Measurements from ENCODE around the gene BCAM.
"Not testable (repeated sequence)": the region's sequence is repeated elsewhere in the genome, so short reads cannot be mapped to it uniquely, and the experiment has no call there.

DNA sequence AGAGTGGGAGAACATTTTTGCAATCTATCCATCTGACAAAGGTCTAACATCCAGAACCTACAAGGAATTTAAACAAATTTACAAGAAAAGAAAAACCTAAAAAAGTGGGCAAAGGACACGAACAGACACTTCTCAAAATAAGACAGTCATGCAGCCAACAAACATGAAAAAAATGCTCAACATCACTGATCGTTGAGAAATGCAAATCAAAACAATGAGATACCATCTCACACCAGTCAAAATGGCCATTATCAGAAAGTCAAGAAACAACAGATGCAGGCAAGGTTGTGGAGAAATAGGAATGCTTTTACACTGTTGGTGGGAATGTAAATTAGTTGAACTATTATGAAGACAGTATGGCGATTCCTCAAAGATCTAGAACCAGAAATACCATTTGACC lies 52.7 kb downstream of the BCAM start:
- not testable (repeated sequence) for TF ChIP-seq JUND (IDR thresholded peaks at IDR 0.05; ENCODE audit: low read depth, low read length); ZNF274 (IDR thresholded peaks at IDR 0.05; ENCODE audit: insufficient read depth, insufficient read length); SUZ12 (IDR thresholded peaks at IDR 0.05; ENCODE audit: unreplicated experiment); ZNF622 (IDR thresholded peaks at IDR 0.05); CBX3 (IDR thresholded peaks at IDR 0.05; ENCODE audit: borderline replicate concordance, low read depth); ZNF384 (IDR thresholded peaks at IDR 0.05; ENCODE audit: borderline replicate concordance, low read depth, low read length); YY1 (IDR thresholded peaks at IDR 0.05; ENCODE audit: low read depth, low read length); ESRRA (IDR thresholded peaks at IDR 0.05; ENCODE audit: low read length); FOS (IDR thresholded peaks at IDR 0.05; ENCODE audit: borderline replicate concordance, extremely low read depth, insufficient read length); CHD1 (IDR thresholded peaks at IDR 0.05; ENCODE audit: low read depth, low read length); CREB1 (IDR thresholded peaks at IDR 0.05; ENCODE audit: low read depth); SMC3 (IDR thresholded peaks at IDR 0.05; ENCODE audit: borderline replicate concordance, low read length)
- TF ChIP-seq, protein P1, sequence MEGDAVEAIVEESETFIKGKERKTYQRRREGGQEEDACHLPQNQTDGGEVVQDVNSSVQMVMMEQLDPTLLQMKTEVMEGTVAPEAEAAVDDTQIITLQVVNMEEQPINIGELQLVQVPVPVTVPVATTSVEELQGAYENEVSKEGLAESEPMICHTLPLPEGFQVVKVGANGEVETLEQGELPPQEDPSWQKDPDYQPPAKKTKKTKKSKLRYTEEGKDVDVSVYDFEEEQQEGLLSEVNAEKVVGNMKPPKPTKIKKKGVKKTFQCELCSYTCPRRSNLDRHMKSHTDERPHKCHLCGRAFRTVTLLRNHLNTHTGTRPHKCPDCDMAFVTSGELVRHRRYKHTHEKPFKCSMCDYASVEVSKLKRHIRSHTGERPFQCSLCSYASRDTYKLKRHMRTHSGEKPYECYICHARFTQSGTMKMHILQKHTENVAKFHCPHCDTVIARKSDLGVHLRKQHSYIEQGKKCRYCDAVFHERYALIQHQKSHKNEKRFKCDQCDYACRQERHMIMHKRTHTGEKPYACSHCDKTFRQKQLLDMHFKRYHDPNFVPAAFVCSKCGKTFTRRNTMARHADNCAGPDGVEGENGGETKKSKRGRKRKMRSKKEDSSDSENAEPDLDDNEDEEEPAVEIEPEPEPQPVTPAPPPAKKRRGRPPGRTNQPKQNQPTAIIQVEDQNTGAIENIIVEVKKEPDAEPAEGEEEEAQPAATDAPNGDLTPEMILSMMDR (IDR thresholded peaks at IDR 0.05 in 2 of 3, conservative IDR thresholded peaks at IDR 0.05 in 1 of 3; ENCODE audit: control insufficient read depth in 2 of 3, extremely low read depth in 1 of 3, insufficient read depth in 1 of 3, low read depth in 3 of 3, low read length in 3 of 3): not testable (repeated sequence)
